Activated gamma-delta T cell treated with Interleukin-2 at 50 U/mL for 16 hours (primary cell): Measurements from ENCODE around the gene CEP135.
A peak's percentile ranks its signal among the peaks of the same experiment; 100 is the strongest.
"Not testable (repeated sequence)": the region's sequence is repeated elsewhere in the genome, so short reads cannot be mapped to it uniquely, and the experiment has no call there.

ENCODE experiments used
- DNase-seq: peaks from one replicate; pipeline ENCODE4 v3.0.0-alpha.2; 2020

Gene CEP135

DNA sequence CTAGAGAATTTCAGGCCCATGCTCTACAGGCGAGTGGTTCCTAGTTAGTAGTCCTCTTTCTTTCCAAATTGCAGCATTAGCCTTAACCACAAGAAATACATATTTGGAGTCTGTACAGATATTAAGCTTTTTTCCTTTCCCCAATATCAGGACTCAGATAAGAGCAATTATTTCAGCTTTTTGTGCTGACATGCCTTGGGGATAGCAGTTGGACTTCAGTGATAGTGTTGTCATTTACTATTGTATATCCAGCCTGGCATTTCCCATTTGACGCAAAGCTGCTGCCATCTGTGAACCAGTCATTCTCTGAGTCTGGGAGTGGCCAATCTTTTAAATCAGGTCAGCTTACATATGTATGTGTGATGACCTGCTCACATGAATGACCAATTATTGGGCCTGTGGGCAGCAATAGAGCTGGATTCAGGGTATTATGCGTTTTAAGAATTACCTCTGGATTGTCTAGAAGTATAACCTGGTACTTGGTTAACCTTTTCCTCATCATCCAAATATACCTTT lies 6.8 kb upstream of the CEP135 start:
- no peak for DNase-seq

DNA sequence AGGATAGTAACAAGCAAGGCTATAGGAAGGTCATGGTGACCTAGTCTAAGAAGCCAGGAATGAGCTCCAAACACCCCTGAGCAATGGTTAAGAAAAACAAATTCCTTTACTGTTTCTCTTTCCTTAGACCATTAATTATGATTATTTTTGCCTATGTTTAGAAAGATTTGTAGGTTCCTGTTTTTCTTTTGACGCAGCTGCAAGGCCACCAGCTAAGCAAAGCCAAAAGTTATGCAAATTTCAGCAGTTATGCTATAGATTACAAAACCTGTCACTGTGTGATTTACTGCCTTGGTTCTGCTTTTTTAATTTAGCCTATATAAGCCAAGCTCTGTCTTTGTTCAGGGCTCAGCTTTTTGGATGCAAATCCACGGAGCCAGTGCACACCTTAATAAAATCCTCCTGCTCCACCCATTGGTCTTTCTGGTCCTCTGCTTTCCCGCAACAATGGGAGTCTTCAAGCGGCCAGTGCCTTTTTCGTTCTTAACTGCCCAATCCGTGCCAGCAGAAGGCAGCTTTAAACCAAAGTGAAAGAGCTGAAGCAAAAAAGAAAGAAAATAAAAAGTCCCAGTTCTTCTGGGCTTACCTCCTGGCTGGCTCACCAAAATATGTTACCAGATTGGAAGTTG lies 1.4 kb upstream of the CEP135 start:
- no peak for DNase-seq

DNA sequence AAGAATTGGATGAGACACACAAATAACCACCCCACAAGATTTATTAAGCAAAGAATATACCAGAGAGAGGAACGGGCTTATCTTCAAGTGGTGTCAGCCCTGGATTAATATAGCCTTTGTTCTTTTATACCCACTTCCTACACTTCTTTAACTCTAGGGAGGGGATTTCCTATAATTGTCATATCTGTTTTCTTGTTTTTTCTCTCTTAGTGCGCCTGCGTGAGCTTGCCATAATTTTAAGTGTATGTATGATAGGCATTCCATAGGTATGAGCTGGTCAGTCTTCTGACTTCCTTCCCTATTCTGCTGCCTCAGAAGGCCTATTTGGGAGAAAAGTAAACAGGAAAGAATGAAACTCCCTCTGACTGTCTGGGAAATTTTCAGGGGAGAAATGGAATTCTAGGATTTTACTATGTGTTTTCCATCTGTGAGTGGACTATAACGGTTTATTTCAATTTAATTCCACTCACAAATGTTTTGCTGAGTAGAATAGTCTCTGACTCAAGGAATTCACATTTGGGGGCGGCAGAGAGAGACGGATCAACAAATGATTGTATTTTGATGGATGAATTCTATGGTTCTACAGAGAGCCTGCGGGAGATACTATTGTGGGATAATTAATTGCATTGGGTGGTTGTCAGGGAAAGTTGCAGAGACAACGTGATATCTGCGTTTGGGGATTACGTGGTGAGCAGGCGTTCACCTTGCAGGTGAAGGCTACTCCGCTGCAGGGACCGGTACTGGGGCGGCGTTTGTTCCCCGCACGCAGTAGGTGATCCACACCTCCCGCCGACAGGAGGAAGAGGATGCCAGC lies 626 bp upstream of the CEP135 start:
- peak; percentile 20 for DNase-seq

DNA sequence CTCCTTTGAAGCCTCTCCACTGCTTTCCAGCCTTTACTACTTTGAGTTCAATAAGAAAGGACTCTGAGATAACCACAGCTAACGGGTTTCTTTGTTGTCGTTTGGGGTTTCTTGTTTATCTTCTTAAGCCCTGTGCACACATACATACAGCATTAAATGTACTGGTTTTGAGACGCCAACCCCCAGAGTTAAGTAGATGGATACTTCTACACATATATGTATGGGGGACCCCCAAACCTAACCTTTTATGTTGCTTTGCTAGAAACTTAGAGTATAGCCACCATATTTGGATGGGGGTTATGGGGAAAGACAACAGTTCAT lies 697 bp downstream of the CEP135 start:
- DNase-seq, result no peak

DNA sequence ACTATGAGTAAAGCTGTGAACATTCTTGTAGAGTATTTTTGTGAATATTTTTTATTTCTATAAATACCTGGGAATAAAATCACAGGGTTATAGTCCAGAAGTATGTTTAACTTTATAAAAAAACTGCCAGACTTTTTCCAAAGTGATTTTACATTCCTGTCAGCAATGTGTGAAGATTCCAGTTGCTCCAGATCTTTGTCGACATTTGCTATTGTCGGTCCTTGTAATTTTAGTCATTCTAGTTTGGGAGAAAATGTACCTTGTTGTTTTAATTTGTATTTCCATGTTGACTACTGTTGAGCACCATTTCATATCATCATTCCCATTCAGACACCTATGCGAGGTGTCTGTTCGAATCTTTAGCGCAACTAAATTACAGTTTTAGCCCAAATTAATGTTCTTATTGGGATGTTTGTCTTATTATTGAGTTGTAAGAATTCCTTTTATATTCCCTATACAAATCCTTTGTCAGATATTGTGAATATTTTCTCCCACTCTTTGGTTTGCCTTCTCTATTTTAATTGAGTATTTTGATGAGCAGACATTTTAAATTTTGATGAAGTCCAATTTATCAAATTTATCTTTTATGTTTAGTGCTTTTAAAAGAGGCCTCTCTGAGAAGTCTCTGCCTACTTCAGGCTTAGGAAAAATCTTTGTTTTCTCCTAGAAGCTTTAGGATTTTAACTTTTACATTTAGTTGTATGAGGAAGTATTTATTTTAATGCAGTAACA lies 2.6 kb downstream of the CEP135 start:
- no peak for DNase-seq

DNA sequence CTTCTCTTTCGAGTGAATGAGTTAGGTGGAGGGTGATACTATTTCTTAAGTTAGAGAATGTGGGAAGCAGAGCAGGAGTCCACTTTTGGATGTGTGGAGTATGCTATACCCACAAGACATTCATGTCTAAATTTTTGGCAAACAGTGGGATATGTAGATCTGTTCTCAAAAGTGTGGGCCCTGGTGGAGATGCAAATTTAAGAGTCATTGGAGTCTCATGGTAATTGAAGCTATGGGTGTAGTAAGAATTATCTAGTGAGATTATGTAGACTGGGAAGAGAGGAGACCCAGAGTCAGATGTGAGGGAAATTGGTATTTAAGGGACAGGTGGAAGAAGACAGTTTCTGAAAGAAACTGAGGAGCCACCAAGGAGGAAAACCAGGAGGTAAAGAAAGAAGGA lies 7.0 kb downstream of the CEP135 start:
- DNase-seq, result no peak

DNA sequence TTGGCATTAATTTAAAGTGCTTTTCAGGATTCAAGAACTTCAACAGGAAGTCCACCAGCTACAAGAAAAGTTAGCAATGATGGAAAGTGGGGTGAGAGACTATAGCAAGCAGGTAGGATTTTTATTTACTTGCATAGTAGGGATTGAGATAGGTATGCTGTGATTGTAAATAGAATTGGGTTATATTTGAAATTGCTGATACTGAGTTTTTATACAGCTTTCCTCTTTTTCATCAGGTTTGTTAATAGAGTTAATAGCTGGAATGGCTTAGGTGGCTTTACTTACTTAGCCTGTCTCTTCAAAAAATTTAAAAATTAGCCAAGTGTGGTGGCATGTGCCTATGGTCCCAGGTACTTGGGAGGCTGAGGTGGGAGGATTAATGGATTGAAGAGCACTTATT lies 10.9 kb downstream of the CEP135 start:
- no peak for DNase-seq

DNA sequence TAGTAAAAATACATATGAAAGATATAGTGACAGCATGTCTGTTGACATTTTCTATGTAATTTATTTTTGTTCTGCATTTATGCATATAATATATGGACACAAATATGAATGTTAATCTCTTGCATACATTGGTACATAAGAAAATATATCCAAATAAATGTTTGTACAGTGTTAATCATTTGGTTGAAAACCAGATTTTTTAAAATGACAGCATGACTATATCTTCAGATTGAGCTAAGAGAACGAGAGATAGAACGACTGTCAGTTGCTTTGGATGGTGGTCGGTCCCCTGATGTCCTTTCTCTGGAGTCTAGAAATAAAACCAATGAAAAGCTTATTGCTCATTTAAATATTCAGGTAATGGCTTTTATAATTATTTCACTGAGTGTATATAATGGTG lies 15.3 kb downstream of the CEP135 start:
- no peak for DNase-seq

DNA sequence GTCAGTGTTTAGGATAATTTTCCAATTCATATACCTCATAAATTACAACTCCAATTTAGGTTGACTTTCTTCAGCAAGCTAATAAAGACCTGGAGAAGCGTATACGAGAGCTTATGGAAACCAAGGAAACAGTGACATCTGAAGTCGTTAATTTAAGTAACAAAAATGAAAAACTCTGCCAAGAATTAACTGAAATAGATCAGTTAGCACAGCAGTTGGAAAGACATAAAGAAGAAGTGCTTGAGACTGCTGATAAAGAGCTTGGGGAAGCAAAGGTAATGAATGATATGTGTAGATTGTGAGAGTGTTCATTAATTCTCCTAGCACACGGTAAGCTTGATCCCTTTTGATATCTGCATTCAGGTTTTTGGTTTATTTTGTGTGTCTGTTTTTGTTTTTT lies 16.8 kb downstream of the CEP135 start:
- no peak for DNase-seq

DNA sequence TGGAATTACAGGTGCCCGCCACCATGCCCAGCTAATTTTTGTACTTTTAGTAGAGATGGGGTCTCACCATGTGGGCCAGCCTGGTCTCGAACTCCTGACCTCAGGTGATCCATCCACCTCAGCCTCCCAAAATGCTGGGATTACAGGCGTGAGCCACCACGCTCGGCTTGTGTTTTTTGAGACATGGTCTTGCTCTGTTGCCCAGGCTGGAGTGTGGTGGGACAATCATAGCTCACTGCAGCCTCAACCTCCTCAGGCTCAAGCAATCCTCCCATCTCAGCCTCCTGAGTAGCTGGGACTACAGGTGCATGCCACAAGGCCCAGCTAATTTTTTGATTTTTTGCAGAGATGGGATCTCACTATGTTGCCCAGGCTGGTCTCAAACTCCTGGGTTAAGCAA lies 17.6 kb downstream of the CEP135 start:
- not testable (repeated sequence) for DNase-seq

DNA sequence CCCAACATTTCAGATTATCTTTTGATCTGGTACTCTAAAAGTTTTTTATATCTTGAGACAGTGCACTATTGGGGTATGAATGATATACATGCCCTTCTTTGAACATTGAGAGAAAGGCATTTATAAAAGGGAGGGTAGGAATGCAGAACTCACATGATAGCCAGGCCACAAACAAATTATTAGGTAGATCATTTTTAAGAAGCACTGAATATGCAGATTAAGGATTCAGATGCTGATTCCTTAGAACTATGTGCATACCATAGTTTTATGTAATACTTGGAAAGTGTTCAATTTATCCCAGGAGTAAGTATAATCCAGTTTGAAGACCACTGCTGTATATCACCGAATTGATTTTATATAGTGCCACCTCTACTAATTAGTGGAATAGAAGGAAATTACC lies 18.6 kb downstream of the CEP135 start:
- DNase-seq, result no peak

DNA sequence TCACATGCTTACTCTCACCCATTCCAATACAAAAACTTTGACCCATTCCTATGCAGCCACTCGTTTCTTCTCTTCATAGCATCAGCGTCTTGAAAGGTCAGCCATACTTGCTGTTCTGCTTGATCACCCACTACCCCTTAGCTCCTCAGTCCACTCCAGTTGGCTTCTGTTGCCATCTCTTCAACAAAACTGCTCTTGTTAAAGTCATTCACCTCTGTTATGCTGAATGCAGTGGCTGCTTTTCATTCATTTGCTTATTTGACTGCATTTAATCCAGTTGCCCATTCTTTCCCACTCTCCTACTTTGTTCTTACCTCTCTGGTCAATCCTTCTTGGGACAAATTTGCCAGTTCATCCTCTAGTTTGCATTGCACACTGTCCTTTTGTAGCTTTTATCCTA lies 24.9 kb downstream of the CEP135 start:
- no peak for DNase-seq

DNA sequence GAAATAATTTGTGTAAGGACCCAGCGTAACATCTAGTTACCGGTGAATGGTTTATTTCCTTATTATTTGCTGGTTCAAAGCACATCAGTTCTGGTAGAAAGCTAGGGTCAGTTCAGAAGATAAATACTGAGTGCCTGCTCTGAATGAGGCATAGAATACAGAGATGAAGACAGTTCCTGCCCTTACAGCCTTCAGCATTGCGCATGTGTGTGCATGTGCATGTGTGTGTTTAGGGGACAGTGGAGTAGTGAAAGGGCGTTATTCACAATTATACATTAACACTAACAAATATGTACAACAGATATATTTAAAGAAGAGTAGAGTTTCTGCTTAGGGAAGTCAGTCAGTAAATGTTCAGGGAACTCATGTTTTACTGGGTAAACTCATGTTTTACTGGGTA lies 29.1 kb downstream of the CEP135 start:
- DNase-seq, result no peak

DNA sequence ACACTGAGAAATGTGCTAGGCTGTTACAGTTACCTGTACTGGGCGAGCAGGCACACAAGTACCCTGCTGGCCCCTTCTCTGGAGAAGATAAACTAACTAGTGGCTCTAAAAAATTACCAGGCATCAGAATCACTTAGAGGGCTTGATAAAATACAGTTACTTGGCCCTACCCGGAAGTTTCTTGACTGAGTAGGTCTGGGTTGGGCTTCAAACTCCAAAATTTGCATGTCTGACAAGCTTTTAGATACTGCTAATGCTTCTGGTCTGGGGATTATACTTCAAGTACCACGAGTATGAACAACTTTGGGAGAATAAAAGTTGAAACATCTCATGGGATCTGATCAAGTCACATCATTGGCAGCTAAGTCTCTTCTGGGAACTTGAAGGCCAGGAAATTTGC lies 30.8 kb downstream of the CEP135 start:
- DNase-seq, result no peak

DNA sequence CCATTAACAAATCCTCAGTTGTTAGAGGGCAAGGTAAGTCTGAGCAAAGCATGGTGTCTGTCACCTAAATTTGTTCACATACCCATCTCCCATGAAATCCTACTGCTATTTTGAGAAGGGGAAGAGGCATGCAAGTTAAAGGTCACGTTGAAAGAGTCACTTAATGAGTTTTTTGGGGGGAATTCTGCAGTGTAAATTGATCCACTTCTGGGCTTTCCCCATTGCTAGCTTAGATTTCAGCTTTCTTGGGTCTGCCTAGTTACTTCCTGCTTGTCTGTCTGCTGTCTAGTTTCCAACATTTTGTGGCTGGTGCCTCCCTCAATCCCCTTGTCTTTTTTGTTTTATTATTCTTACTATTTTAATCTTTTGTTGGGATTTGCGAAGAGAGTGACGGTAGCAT lies 32.0 kb downstream of the CEP135 start:
- DNase-seq, result no peak

DNA sequence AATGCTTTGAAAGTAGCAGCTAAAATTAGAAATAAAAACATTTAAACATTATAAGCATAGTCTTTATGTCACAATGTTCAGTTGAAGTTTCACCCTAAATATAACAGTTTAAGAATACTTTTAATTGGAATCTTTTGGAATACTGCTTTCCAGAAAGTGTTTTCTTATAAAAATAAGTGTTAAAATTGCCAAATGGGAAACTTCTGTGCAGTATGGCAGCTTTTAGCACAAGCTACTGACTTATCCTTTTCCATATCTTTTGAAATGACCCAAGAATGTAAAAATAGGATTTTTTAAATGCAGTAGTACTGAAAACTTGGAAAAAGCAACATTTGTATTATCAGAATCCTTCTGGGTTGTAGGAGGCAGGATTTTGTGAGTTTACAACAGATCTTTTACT lies 34.2 kb downstream of the CEP135 start:
- no peak for DNase-seq

DNA sequence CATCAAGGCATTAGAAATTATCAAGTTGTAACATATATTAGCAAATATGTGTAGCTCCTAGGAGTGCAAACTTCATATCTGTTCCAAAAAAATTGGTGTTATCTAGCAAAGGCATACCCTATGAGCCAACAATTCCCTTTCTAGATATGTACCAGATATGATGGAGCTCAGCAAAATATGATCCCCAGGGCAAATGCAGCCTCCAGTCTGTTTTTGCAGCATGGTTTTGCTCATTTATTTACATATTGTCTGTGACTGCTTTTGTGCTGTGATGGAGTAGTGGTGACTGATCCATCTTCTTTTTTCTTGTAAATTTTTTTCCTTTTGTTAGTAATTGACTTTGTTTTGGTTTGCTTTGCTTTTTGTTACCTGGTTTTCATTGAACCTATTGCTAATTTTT lies 41.0 kb downstream of the CEP135 start:
- no peak for DNase-seq

DNA sequence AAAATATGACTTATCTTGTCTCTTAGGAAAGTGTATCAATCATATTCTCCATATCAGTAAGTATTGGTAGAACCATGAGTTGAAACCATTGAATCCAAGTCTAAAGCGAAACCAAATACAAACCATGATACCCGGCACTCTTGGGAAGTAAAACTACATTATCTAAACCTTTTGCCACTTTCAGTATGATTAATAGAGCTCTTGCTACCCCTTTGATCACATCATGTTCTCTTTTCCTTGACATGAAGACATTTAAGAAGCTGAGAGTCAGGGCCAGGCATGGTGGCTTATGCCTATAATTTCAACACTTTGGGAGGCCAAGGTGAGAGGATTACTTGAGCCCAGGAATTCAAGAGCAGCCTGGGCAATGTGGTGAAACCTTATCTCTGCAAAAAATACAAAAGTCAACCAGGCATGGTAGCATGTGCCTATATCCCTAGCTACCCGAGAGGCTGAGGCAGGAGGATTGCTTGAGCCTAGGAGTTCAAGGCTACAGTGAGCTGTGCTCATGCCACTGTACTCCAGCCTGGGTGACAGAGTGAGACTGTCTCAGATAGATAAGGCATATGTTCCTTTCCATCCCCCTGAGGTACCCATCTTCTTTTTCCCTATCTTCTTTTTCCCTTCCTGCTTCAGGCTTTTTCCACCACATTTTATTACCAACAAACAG lies 45.4 kb downstream of the CEP135 start:
- no peak for DNase-seq

DNA sequence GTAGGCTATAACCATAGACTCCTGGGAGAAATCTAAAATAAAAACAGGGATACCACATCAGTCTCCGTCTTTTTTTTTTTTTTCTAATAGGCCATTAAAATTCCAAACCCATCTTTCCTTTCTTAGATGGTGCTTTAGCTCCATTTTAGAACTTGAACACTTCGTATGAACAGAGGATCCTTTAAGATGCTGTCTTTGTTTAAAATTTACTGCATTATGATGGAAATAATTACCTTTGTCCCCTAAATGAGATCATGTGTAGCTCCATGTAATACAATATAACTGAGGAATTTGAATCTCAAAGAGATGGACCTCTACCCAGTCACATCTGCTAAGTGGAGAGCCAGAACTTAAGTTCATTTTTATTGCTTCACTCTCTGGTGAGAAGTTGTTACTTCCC lies 47.9 kb downstream of the CEP135 start:
- no peak for DNase-seq

DNA sequence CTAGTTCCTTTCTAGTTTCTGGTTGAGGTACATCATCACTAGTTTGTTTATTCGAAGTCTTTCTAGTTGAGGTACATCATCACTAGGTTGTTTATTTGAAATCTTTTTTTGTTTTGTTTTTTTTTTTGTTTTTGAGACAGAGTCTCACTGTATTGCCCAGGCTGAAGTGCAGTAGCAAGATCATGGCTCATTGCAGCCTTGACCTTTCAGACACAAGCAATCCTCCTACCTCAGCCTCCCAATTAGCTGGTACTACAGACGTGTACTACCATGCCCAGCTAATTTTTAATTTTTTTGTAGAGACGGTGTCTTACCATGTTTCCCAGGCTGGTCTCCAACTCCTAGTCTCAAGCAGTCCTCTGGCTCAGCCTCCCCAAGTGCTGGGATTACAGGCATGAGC lies 54.9 kb downstream of the CEP135 start:
- DNase-seq, result no peak

DNA sequence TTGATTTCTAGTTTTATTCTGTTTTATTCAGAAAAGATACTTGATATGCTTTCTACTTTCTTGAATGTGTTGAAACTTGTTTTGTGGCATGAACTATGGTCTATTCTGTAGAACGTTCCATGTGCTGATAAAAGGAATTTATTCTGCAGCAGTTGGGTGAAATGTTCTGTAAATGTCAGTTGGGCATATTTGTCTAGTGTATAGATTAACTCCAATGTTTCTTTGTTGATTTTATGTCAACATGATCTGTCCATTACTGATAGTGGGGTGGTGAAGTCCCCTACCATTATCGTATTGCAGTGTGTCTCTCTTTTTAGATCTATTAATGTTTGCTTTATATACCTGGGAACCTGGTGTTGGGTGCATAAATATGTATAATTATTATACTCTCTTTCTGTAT lies 55.5 kb downstream of the CEP135 start:
- DNase-seq, result no peak

DNA sequence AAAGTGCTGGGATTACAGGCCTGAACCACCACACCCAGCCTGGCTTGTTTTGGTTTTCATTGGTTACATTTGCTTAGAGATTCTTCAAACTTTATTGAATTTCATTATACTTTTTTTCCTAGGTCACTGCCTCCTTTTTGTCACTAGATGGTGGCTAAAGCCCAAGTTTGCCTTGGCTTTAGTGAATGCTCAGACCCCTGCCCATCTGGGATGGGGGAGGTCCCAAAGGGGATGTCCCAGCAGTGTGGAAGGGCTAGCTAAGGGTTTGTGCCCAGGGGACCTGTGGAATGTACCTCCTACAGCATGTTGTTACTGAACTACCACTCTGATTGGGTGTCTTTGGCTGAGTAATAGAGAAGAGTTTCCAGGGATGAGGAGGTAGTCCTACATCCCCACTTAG lies 58.4 kb downstream of the CEP135 start:
- no peak for DNase-seq

DNA sequence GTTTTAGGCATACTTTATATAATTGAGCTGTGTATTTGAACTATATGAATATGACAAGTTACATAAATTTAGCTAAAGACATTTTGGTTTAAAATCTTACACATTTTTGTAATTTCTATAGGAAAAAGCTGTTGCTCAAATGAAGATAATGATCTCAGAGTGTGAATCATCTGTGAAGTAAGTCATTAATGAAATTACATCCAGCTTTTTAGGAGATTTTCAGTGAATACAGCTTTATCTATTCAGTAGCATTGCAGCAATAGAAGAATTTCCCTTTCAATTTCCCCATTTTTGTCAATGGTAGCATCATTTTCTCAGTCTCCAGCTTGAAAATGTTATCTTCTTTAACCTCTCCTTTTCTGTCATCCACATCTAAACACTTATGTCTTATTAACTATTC lies 59.5 kb downstream of the CEP135 start:
- no peak for DNase-seq

DNA sequence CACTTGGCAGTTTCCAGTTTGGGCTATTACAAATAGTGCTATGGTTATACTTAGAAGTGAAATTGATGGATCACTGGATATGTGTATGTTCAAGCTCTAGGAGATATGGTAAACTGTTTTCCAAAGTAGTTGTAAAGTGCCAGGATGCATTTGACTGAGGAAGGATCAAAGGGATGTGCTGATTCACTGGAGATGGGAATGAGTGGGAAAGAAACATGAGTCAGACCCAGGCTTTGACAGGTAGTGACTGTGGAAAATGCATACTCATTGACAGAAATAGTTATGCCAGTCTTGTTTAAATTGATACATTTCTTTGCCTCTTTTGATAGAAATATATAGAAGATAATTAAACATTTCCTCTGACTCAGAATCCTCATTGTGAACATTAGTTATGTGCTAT lies 77.9 kb downstream of the CEP135 start:
- no peak for DNase-seq
